ENCODE results near the gene CDAN1.
A peak's percentile ranks its signal among the peaks of the same experiment; 100 is the strongest.

The CDAN1 gene, protein sequence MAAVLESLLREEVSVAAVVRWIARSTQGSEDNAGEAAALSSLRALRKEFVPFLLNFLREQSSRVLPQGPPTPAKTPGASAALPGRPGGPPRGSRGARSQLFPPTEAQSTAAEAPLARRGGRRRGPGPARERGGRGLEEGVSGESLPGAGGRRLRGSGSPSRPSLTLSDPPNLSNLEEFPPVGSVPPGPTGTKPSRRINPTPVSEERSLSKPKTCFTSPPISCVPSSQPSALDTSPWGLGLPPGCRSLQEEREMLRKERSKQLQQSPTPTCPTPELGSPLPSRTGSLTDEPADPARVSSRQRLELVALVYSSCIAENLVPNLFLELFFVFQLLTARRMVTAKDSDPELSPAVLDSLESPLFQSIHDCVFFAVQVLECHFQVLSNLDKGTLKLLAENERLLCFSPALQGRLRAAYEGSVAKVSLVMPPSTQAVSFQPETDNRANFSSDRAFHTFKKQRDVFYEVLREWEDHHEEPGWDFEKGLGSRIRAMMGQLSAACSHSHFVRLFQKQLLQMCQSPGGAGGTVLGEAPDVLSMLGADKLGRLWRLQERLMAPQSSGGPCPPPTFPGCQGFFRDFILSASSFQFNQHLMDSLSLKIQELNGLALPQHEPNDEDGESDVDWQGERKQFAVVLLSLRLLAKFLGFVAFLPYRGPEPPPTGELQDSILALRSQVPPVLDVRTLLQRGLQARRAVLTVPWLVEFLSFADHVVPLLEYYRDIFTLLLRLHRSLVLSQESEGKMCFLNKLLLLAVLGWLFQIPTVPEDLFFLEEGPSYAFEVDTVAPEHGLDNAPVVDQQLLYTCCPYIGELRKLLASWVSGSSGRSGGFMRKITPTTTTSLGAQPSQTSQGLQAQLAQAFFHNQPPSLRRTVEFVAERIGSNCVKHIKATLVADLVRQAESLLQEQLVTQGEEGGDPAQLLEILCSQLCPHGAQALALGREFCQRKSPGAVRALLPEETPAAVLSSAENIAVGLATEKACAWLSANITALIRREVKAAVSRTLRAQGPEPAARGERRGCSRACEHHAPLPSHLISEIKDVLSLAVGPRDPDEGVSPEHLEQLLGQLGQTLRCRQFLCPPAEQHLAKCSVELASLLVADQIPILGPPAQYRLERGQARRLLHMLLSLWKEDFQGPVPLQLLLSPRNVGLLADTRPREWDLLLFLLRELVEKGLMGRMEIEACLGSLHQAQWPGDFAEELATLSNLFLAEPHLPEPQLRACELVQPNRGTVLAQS

DNA sequence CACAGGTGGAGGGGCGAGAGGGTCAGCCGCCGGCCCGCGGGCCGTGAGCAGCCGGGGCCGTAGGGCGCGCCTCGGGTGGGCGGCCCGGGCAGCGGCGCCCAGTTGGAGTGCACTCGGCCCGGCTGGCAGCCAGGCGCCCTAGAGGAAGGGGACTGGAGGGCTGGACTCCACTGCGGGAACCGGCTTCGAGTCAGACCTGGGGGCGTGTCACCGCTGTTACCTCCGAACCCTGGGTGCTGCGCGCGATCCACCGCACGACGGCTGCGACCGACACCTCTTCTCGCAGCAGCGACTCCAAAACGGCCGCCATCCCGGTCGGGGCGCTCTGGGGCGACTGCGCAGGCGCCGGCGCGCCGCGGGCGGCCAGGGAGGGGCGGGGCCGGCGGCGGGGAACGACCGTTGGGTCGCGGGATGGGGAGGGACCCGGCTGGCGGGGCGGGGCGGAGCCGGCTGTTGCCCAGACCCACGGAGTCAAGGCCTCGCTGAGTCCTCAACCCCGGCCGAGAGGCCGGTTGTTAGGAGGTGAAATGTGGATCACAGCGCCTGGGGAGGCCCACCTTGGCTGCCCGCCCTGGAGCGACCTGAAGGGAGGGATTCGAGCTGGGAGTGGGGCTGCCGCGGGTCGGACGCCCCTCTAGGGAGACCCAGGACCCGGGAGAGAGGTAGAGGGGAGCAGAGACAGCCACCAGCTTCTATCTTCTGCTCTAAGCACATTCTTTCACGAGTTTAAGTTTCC is at the start of gene CDAN1:
TSS of gene CDAN1 (minus strand) at position 336 of the 736 bp plus-strand sequence. CDS start at position 310, 26 bp downstream.
- H3K4me3 ChIP-seq (ENCODE audit: low read length) = peak within 1 kb of the TSS; percentile 87
- TF ChIP-seq, protein P1, sequence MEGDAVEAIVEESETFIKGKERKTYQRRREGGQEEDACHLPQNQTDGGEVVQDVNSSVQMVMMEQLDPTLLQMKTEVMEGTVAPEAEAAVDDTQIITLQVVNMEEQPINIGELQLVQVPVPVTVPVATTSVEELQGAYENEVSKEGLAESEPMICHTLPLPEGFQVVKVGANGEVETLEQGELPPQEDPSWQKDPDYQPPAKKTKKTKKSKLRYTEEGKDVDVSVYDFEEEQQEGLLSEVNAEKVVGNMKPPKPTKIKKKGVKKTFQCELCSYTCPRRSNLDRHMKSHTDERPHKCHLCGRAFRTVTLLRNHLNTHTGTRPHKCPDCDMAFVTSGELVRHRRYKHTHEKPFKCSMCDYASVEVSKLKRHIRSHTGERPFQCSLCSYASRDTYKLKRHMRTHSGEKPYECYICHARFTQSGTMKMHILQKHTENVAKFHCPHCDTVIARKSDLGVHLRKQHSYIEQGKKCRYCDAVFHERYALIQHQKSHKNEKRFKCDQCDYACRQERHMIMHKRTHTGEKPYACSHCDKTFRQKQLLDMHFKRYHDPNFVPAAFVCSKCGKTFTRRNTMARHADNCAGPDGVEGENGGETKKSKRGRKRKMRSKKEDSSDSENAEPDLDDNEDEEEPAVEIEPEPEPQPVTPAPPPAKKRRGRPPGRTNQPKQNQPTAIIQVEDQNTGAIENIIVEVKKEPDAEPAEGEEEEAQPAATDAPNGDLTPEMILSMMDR (conservative IDR thresholded peaks at IDR 0.05; ENCODE audit: low read length) = no peak
- DNase-seq (ENCODE audit: low read depth) = peak; percentile 78

DNA sequence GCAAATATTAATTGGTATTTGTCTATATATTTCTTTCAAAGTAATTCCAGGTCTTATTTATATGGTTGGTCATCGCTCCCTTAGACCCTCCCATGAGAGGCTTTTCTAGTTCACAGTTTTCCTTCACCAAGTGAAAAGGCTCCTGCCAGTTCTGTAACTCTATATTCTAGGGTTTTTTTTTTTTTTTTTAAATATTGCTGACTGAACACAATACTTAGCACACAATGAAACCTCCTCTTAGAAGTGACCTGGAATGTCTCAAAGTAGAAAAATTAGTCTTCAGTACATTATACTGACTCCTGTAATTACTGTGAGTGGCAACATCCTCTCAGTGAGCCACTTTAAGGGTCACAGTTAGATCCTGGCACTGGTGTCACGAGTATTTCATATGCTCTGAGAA is 48.6 kb upstream of the CDAN1 start:
- TF ChIP-seq, protein P1 (conservative IDR thresholded peaks at IDR 0.05; ENCODE audit: low read length) = no peak
- no peak for DNase-seq (ENCODE audit: low read depth)
- H3K4me3 ChIP-seq (ENCODE audit: low read length) = no peak overlapping the region

DNA sequence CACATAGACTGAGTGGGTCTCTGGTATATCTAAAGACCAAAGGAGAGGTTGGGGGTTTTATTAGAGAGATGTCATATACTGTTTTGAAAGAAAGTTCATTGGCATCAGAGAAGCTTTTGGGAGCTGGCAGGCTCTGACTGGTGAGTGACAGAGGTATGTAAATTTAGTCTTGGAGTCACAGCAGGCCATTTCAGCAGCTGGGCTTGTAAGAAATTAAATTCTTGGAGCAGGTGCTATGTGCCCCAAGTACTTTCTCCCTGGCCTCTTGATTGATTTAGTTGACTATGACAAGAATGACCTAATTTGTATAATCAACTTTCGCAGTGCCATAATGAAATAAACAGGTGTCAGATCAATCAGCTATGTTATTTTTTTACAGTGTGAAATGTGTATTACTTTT is 47.8 kb upstream of the CDAN1 start:
- H3K4me3 ChIP-seq (ENCODE audit: low read length) = no peak overlapping the region
- DNase-seq (ENCODE audit: low read depth) = no peak
- TF ChIP-seq, protein P1 (conservative IDR thresholded peaks at IDR 0.05; ENCODE audit: low read length) = no peak

DNA sequence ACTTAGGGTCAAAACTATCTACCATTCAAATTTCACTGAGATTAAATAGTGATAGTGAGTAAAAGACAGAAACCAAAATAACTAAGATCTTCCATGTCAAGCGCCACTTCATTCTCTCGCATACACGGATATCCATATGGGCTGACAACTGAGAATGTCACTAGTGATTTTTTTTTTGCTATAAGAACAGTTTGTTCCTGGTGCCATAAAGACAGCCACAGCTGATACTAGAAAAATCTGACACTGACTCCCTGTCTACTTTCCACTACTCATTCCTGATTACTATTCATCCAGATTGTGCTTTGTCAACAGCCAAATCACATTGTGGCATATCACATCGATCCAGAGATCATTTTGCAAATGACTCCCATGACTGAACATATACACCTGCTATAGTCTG is 45.8 kb upstream of the CDAN1 start:
- H3K4me3 ChIP-seq (ENCODE audit: low read length) = no peak overlapping the region
- TF ChIP-seq, protein P1 (conservative IDR thresholded peaks at IDR 0.05; ENCODE audit: low read length) = no peak
- no peak for DNase-seq (ENCODE audit: low read depth)

DNA sequence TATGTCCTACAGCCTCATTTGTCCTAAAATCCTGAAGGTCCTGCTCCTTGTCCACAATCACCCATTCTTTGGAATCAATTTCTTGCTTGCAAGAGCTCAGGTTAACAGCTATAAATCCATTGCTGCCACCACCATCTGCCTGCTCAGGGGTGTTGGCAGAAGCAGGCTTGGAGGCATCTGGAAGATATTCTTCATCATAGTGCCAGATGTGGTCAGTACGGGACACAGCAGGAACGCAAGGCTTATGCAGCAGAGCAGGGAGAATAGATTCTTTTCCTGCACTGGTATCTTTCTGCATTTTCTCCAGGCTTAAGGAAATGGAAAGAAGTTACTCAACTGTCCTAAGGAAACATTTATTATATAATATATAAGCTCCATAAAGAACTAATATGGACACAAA is 38.5 kb upstream of the CDAN1 start:
- DNase-seq (ENCODE audit: low read depth) = peak; percentile 59
- TF ChIP-seq, protein P1 (conservative IDR thresholded peaks at IDR 0.05; ENCODE audit: low read length) = no peak
- H3K4me3 ChIP-seq (ENCODE audit: low read length) = no peak overlapping the region

DNA sequence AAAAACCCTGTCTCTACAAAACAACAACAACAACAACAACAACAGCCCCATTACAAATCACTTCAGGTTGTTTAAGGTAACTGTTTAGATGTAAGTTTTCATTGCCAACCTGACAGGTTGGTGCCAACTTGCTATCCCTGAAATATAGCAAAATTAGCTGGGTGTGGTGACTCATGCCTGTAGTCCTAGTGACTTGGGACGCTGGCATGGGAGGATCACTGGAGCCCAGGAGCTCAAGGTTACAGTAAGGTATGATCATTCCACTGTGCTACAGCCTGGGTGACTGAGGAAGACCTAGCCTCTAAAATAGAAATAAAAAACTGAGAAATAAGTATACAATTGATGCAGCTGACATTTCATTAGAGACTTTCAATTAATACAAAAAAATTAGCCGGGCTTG is 36.0 kb upstream of the CDAN1 start:
- DNase-seq (ENCODE audit: low read depth) = no peak
- H3K4me3 ChIP-seq (ENCODE audit: low read length) = no peak overlapping the region
- TF ChIP-seq, protein P1 (conservative IDR thresholded peaks at IDR 0.05; ENCODE audit: low read length) = no peak
